ENCODE results near the gene PTPRT.
"Not testable (repeated sequence)": the region's sequence is repeated elsewhere in the genome, so short reads cannot be mapped to it uniquely, and the experiment has no call there.

The PTPRT gene

GRCh38 chr20:42252116-42252515, 937.6 kb downstream of the PTPRT start:
- DNase-seq: no peak

- no peak for DNase-seq
Observed at GRCh38 chr20:42218621-42219374, 970.9 kb downstream of the PTPRT start.

GRCh38 chr20:42214074-42214473, 975.6 kb downstream of the PTPRT start:
- no peak for DNase-seq

GRCh38 chr20:42212391-42212790, 977.3 kb downstream of the PTPRT start:
- DNase-seq: no peak

- DNase-seq: not testable (repeated sequence)
Observed at GRCh38 chr20:42206557-42206956, 983.1 kb downstream of the PTPRT start.

- peak in 21 of 58 donors; percentile 0 to 31 (median 9) for DNase-seq
Observed at GRCh38 chr20:42204109-42204660, 985.5 kb downstream of the PTPRT start.

- no peak for DNase-seq
Observed at GRCh38 chr20:42197599-42197998, 992.1 kb downstream of the PTPRT start.

- no peak for DNase-seq
Observed at GRCh38 chr20:42193119-42193518, 996.6 kb downstream of the PTPRT start.

GRCh38 chr20:42192321-42192720, 997.4 kb downstream of the PTPRT start:
- DNase-seq: no peak

- no peak for DNase-seq
Observed at GRCh38 chr20:42191140-42191860, 998.4 kb downstream of the PTPRT start.

- peak in 1 of 58 donors; percentile 4 for DNase-seq
Observed at GRCh38 chr20:42190084-42190483, 999.6 kb downstream of the PTPRT start.

GRCh38 chr20:42186337-42186736, 1003.4 kb downstream of the PTPRT start:
- no peak for DNase-seq

GRCh38 chr20:42183147-42183546, 1006.6 kb downstream of the PTPRT start:
- DNase-seq: no peak

- DNase-seq: no peak
Observed at GRCh38 chr20:42181064-42181463, 1008.6 kb downstream of the PTPRT start.

GRCh38 chr20:42179768-42180167, 1009.9 kb downstream of the PTPRT start:
- no peak for DNase-seq

GRCh38 chr20:42173440-42173839, 1016.3 kb downstream of the PTPRT start:
- DNase-seq: no peak

- DNase-seq: no peak
Observed at GRCh38 chr20:42164121-42164890, 1025.4 kb downstream of the PTPRT start.

- no peak for DNase-seq
Observed at GRCh38 chr20:42161228-42161829, 1028.4 kb downstream of the PTPRT start.

GRCh38 chr20:42159808-42160207, 1029.9 kb downstream of the PTPRT start:
- DNase-seq: no peak

GRCh38 chr20:42158272-42158671, 1031.4 kb downstream of the PTPRT start:
- DNase-seq: no peak

- peak in 33 of 58 donors; percentile 3 to 72 (median 23) for DNase-seq
Observed at GRCh38 chr20:42155586-42155985, 1034.1 kb downstream of the PTPRT start.

All from anterior cingulate cortex (tissue), 58 donors.